Measurements from ENCODE around the gene REST.
A peak's percentile ranks its signal among the peaks of the same experiment; 100 is the strongest.
"Not testable (repeated sequence)": the region's sequence is repeated elsewhere in the genome, so short reads cannot be mapped to it uniquely, and the experiment has no call there.

Gene REST, protein sequence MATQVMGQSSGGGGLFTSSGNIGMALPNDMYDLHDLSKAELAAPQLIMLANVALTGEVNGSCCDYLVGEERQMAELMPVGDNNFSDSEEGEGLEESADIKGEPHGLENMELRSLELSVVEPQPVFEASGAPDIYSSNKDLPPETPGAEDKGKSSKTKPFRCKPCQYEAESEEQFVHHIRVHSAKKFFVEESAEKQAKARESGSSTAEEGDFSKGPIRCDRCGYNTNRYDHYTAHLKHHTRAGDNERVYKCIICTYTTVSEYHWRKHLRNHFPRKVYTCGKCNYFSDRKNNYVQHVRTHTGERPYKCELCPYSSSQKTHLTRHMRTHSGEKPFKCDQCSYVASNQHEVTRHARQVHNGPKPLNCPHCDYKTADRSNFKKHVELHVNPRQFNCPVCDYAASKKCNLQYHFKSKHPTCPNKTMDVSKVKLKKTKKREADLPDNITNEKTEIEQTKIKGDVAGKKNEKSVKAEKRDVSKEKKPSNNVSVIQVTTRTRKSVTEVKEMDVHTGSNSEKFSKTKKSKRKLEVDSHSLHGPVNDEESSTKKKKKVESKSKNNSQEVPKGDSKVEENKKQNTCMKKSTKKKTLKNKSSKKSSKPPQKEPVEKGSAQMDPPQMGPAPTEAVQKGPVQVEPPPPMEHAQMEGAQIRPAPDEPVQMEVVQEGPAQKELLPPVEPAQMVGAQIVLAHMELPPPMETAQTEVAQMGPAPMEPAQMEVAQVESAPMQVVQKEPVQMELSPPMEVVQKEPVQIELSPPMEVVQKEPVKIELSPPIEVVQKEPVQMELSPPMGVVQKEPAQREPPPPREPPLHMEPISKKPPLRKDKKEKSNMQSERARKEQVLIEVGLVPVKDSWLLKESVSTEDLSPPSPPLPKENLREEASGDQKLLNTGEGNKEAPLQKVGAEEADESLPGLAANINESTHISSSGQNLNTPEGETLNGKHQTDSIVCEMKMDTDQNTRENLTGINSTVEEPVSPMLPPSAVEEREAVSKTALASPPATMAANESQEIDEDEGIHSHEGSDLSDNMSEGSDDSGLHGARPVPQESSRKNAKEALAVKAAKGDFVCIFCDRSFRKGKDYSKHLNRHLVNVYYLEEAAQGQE

DNA sequence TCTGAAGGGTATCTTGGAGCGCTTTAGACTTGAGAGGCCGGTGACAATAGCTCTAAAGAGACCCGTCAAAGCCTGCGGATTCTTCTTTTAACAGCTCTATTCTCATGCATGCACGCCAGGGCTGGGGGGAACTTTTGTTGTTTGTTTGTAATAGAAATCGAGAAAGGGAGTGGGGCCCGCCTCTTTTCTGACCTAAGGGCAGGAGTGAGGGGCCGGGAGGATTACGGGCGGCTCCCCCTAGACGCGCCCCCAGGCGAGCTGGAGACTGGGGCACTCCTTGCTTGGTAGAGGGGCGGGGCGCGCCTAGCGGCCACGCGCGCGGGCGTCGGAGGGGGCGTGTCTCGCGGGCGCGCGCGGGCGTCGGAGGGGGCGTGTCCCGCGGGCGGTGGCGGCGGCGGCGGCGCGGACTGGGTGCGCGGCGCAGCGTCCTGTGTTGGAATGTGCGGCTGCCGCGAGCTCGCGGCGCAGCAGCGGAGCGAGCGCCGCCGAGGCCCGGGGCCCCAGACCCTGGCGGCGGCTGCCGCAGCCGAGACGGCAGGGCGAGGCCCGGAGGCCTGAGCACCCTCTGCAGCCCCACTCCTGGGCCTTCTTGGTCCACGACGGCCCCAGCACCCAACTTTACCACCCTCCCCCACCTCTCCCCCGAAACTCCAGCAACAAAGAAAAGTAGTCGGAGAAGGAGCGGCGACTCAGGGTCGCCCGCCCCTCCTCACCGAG, at the start of gene REST:
TSS of gene REST (plus strand) at position 412 of the 717 bp plus-strand sequence. CDS start 2,739 bp downstream, outside the sequence.
- DNase-seq: peak; percentile 89

DNA sequence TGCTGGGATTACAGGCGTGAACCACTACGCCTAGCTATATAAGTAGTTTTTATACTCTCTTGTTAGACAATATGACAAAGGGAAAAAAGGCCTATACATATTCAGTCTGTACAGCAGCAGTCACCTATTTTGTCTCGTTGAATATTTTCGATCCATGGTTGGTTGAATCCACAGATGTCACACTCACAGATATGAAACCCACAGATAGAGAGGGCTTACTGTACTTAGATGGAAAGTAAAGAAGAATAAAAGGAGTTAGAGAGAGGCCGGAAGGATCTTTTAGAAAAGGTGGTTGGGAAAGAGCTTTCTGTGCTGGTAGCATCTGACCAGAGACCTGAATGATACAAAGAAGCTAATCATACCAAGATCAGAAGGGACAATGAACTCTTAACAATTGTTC, 47.9 kb upstream of the REST start:
- no peak for DNase-seq

DNA sequence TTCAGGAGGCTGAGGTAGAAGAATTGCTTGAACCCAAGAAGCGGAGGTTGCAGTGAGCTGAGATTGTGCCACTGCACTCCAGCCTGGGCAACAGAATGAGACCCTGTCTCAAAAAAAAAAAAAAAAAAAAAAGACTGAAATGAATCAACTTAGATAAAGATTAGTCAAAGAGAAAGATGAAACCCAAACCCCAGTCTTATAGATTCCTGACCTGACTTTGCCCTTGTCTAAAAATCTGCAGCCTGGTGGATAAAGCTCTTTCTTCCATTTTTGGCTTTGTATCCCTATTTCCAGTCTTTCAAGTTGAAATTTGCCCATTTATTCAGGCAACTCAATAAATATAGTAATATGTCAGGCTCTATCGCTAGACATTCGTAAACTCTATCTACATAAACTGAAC, 46.9 kb upstream of the REST start:
- no peak for DNase-seq

DNA sequence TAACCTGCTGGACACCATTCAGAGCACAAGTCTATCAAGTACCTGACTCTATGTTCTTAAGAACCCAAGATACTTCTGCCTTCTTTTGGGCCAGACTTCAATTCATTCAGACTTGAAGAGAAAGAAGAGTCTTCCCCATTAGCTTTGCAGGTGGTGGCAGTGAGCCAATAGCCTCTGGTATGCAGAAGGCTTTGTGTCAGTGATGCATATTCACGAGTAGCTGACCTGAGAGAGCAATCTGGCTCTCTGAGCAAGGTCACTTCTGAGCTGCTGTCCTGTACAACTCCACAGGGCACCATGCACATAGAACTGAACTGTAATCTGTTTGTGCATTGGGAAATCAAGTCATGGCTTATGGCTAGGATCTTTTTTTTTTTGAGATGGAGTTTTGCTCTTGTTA, 46.3 kb upstream of the REST start:
- no peak for DNase-seq

DNA sequence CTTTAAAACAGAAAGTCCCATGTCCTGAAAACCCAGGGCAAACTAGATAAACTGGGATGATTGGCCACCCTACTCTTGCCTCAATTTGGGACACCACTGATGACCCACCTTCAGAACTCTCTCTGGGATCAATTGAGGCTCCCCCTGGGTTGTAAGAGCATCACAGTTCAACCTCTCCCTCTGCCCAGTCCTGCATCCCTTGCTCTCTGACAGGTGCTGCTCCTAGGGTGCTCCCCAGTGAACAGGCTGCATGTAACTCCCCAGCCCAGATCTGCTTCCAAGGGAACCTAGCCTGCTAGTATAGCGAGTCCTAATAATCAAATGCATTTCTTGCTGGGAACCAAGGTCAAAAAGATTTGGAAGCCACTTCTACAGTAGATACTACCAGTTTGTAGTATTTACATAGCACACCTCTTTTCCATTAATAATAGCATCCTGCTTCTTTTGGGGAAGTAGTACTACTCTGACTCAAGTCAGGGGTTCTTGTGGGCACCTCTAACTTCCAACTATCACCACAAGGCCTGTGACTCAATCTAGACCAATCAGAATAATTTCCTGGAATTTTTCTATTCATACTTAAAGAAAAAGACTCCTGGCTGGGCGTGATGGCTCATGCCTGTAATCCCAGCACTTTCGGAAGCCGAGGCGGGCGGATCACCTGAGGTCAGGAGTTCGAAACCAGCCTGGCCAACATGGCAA, 44.1 kb upstream of the REST start:
- no peak for DNase-seq

DNA sequence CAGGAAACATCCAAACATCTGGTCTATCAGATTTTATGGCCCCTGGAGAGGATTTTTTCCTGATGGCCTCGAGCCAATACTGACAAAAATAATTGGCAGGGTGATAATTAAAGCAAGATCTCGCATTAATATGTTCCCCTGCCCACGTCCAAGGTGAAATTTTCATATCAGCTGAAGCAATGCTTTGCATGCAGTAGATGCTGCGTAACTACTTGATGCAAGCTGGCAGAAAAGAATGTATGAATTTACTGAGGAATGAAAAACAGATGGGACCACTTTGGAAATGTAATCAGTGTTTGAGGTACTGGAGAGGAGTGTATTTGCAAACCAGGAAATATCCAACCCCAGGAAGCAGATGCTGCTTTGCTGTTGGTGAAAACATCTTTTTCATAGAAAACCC, 36.8 kb upstream of the REST start:
- DNase-seq: no peak

DNA sequence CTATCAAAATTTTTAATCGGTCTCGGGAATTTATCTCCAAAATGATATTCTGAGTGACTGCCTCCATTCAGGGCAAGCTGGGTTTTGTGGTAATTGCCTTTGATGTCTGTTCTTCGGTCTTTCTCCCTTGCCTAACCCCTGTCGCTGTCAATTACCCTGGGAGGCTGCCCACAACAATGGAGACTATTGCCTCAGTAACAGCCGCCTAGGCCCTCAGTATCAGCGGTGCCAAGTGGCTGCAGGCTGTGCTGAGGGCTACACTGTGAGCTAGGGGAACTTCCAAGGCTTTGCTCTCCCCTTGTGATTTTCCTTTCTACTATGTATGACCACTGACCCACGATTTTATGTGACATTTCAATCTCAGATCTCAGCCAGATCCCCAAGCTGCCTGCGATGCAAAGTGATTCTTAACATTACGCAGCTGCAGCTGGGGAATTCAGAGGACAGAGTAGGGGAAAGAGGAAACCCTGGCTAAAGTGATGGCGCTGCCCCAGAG, 36.3 kb upstream of the REST start:
- DNase-seq: no peak

DNA sequence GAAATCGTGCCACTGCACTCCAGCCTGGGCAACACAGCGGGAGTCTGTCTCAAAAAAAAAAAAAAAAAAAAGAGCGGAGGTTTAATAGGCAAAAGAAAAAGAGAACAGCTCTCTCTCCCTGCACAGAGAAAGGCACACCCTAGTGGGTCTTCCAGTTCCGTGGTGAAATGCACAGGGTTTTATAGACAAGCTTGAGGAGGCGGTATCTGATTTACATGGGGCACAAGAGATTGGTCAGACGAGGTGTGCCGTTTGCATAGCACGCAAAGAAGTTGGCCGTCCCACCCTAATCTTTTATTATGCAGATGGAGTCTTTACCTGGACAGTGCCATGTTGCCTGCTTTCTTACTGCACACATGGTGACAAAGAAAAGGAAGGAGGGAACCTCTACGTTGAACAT, 33.5 kb upstream of the REST start:
- DNase-seq: no peak

DNA sequence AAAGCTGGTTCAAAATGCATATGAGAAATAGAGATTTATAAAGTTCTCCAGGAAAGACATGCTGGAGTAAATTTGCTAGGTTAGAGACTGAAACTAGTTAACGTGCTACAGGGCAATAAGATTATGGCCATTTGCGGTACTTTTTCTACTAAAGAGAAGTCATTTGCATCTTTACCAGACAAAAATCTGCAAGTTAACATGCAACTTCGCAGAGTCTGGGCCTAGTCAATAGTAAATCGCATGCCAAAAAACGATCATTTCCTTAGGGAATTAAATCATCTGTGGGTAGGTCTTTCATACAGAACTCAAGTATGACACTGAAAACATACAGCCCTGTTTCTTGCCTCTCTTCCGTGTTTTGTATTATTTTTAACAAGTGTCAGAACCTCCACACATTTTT, 32.8 kb upstream of the REST start:
- no peak for DNase-seq

DNA sequence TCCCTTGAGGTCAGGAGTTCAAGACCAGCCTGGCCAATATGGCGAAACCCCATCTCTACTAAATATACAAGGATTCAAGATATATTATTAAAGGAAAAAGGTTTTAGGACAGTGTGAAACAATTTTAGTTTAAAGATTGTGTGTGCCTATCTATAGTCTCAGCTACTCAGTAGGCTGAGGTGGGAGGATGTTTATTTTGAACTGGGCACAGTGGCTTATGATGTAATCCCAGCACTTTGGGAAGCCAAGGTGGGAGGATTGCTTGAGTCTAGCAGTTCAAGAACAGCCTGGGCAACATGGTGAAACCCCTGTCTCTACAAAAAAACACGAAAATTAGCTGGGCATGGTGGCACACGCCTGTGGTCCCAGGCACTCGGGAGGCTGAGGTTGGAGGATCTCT, 31.4 kb upstream of the REST start:
- DNase-seq: no peak

DNA sequence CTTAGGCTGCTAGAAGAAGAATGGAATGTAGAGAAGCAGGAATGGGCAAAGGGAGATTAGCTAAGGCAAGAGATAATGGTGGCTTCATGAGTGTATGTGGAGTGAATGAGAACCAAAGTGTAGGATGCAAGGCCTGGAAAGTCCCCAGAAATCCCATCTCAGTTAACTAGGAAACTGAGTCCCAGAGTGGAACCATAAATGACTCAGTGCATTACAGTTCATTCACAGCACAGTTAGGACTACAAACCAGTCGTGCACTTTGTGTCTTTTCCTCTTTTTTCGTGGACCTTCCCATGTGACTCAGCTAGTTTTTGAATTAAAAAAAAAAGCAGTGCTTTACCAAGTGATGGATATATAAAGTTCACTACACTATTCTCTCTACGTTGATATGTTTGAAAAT, 27.7 kb upstream of the REST start:
- no peak for DNase-seq

DNA sequence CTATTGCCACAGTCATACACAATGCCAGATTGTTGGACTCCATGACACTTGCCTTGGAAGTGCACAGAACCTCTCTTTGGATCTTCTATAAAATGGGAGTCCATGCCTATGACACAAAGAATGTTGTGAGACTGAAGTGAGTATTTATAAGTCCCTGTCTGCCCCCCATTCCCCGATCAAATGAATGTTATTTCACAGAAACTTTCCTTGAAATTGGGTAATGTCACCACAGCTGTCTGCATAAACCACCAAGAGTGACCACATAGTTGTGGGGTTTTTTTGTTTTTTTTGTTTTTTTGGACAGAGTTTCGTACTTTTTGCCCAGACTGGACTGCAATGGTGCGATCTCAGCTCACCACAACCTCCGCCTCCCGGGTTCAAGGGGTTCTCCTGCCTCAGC, 27.1 kb upstream of the REST start:
- DNase-seq: no peak

DNA sequence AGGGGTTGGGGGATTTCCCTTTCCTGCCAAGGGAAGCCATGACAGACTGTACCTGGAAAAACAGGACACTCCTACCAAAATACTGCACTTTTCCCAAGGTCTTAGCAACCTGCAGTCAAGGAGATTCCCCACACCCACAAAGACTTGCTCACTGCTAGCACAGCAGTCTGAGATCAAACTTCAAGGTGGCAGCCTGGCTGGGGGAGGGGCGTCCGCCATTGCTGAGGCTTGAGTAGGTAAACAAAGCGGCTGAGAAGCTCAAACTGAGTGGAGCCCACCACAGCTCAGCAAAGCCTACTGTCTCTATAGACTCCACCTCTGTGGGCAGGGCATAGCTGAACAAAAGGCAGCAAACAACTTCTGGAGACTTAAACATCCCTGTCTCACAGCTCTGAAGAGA, 23.2 kb upstream of the REST start:
- DNase-seq: not testable (repeated sequence)

DNA sequence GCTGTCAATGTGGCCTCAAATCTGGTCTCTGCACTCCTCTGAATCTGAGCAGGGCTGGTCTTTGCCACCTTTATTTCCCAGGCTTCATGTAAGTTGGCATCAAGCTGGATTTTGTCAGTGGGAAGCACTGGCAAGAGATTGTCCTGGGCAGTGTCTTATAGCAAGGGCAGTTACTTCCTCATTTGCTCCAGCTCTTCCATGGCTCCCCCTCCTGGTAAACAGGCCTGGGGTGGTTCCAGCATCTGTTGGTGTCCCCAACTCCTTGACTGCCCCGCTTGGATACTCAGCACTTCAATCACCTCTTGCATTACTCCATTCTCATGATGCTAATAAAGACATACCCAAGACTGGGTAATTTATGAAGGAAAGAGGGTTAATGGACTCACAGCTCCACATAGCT, 15.0 kb upstream of the REST start:
- no peak for DNase-seq

DNA sequence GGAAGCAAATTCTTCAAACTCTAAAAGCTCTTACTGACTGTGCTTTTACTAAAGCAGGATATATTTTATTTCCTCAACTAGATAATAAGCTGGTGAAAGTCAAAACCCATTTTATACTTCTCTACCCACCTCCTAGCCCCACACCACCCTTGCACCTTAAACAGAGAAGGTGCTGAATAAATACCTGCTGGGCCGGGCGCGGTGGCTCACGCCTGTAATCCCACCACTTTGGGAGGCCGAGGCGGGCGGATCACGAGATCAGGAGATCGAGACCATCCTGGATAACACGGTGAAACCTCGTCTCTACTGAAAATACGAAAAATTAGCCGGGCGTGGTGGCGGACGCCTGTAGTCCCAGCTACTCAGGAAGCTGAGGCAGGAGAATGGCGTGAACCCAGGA, 9.9 kb upstream of the REST start:
- DNase-seq: not testable (repeated sequence)

DNA sequence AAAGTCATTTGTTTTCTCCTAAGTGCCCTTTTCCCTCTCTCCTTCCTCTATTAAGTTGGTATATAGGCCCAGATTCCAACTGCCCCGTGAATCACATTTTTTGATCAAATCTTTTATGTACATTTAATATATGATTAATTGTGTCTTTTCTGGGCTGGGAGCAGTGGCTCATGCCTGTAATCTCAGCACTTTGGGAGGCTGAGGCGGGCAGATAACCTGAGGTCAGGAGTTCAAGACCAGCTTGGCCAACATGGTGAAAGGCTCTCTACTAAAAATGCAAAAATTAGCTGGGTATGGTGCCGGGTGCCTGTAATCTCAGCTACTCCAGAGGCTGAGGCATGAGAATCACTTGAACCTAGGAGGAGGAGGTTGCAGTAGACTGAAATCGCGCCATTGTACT, 7.5 kb upstream of the REST start:
- not testable (repeated sequence) for DNase-seq

DNA sequence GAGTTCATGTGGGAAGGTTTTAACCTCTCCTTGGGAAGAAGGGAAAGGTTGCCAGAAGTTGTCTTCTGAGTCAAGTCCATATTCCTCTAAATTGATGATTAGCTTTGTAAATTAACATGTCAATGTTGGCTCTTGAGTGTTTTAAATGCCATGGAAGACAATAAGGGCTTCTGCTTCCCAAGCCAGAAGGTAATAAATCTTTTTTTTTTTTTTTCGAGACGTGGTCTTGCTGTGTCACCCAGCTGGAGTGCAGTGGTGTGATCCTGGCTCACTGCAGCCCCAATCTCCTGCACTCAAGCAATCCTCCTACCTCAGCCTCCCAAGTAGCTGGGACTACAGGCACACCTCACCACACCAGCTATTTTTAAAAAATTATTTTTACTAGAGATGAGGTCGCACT, 5.0 kb upstream of the REST start:
- no peak for DNase-seq

DNA sequence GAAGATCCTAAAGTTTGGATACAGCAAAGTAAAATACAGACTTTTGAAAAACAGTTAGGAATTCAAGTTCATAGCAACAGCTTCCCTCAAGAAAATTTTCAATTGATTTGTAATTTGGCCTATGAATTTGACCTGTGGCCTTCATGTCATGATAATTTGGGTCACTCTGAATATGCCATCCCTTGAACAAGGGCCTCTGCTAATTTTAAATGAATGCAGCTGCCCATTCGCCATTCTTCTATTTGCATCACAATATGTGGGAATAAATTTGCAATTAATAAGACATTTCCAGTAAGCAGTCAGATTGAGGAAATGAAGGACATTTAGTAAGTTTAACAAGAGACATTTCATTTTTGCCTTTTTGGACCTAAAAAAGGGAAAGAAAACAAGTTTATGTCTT, 1.9 kb upstream of the REST start:
- DNase-seq: no peak

DNA sequence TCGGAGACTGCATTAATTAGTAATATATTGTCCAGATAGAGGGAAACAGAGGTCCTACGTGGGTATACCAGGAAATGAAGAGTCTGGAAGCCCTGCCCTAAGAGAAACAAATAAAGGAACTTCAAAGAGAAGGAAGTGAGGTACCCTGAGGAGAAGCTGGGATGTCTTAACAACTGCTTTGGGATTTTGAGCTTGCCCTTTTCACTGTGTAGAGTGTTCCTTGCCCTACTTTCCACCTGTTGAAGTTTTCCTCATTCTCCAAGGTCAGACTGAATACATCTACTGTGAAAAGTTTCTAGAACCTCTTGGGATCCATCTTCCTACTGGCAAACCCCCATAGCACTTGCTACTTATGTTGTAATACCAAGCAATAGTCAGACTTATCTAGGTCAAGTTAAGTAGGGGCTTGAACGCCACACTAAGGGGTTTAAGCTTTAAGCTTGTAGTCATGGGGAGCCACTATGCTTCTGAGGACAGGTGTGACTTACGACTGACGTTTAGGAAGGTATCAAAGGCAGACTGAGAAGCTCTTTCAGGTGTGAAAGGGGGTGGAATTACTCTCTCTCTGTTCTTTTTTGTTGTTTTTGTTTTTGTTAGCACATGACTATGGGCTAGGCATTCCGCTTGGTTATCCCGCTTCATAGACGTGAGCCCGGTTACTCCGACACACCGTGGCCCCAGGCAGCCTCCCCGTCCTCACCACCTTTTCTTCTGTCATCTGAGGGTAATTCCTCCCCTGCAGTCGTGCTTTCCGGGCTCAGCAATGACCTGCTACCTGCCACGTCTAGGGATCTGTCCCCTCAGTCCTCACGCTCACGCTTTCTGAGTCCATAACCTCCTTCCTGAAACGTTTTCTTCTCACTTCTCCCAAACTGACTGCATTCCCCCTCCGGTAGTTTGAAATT, 959 bp upstream of the REST start:
- no peak for DNase-seq

DNA sequence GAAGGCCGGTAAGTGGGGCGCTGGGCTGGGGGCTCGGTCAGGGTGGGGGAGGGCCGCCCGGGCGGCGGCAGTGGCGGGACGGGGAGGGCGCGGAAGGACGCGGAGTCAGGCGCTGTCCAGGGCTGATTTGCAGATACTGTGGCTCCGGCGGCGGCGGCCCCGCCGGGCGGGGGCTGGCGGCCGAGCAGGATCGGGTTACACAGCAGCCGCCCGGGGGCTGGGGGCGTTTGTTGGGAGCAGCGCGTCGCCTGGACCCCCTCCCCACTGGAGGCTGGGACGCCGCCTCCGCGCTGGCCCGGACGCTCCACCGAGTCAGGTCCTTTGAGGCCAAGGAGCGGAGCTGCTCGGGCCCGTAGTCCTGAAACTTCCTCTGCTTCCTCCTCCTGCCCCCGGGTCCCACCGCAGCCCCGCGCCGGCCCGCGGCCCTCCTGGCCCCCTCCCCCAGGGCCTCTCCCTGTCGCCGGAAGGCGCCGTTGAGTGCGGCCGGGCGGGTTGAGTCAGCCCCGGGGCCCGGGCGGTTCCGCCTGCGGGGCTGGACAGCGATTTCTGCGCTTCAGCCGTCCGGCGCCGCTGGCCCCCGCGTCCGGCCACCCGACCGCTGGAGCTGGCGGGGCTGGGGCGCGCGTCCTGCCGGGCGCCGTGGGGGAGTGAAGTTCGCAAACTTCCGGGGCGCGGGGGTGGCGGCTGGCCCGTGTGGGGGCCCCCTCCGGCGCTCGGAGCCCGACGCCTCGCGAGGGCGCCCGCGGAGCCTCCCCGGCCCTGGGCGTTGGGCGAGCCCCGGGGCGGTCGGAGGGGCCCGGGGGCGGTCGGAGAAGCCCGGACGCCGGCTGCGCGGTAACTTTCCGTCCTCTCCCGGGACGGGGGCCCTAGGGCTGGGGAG, 746 bp downstream of the REST start:
- peak; percentile 75 for DNase-seq

All from activated CD4-positive, CD25-positive, alpha-beta regulatory T cell treated with anti-CD3 and anti-CD28 coated beads, Interleukin-2, amount 50 U/mL, for 72 hours (primary cell).